ENCODE measurements around the gene GPR84.

DNA sequence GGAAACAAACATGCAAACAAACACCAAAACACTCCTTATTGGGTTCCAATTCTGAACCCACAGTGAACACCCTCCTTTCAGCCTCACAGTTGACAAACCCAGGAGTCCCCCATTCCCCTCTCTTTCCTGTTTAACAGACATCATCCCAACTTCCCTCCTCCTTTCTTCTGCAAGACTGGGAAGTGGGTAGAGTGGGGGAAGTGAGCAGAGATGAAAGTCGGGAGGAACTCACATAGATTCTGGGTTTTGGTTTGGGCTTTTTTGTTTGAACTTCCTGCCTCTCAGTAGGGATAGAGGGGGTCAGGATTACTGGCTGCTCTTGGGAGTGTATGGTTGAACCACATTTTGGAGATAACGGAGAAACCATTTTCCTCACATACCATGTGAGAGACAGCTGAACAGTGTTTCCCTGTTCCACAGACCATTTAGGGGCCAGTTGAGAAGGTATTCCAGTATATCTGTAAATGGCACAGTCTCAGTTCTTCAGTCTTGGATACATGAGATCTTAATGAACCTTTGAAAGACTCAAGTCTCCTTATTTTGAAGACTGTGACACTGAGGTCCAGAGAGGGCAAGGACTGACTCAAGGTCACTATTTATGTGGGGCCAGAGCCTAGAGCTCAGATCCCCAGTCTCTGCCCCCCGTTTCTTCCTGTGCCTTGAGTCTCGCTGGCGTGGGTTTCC, 3.9 kb upstream of the GPR84 start:
- TF ChIP-seq POLR2A (IDR thresholded peaks at IDR 0.05): no peak
- TF ChIP-seq, protein P1, sequence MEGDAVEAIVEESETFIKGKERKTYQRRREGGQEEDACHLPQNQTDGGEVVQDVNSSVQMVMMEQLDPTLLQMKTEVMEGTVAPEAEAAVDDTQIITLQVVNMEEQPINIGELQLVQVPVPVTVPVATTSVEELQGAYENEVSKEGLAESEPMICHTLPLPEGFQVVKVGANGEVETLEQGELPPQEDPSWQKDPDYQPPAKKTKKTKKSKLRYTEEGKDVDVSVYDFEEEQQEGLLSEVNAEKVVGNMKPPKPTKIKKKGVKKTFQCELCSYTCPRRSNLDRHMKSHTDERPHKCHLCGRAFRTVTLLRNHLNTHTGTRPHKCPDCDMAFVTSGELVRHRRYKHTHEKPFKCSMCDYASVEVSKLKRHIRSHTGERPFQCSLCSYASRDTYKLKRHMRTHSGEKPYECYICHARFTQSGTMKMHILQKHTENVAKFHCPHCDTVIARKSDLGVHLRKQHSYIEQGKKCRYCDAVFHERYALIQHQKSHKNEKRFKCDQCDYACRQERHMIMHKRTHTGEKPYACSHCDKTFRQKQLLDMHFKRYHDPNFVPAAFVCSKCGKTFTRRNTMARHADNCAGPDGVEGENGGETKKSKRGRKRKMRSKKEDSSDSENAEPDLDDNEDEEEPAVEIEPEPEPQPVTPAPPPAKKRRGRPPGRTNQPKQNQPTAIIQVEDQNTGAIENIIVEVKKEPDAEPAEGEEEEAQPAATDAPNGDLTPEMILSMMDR (IDR thresholded peaks at IDR 0.05): no peak
- no peak for TF ChIP-seq EP300 (IDR thresholded peaks at IDR 0.05; ENCODE audit: low read depth)
- TF ChIP-seq POLR2AphosphoS5 (IDR thresholded peaks at IDR 0.05): no peak

All from transverse colon (tissue), 4 donors.